Aorta (tissue), 5 donors: ENCODE data around the gene RGR. TPM values are rescaled to one million over a fixed set of nuclear protein-coding genes. Genes with fewer than 3 reads are reported as not detected.

Source experiments
- ATAC-seq: fragments of 200-7000 bp; cut with Tn5 transposase; one replicate; pipeline ENCODE4 v1.9.1; 2022; ENCODE audit warnings: moderate library complexity; ENCODE audit not compliant: low FRiP score
- DNase-seq, 2 donors: peaks; one replicate each; pipeline ENCODE4 v3.0.0-alpha.2; 2020
- H3K27ac ChIP-seq, 2 donors: one replicate each; pipeline ENCODE4 v1.5.1; 2013; ENCODE audit warnings: low read length in 2 of 2, mild to moderate bottlenecking in 2 of 2, moderate library complexity in 2 of 2, control low read depth in 1 of 2, inconsistent platforms in 1 of 2, low read depth in 1 of 2
- H3K27me3 ChIP-seq, 2 donors: one replicate each; pipeline ENCODE4 v1.6.1; 2013; ENCODE audit warnings: control low read depth in 1 of 2, low read length in 1 of 2, mild to moderate bottlenecking in 1 of 2, moderate library complexity in 1 of 2; ENCODE audit not compliant: insufficient read depth in 2 of 2, control insufficient read depth in 1 of 2
- H3K36me3 ChIP-seq, 2 donors: one replicate each; pipeline ENCODE4 v1.6.1; 2013; ENCODE audit warnings: control low read depth in 1 of 2, low read length in 1 of 2, mild to moderate bottlenecking in 1 of 2; ENCODE audit not compliant: insufficient read depth in 2 of 2, control insufficient read depth in 1 of 2
- H3K4me1 ChIP-seq, 2 donors: one replicate each; pipeline ENCODE4 v1.6.1; 2013; ENCODE audit warnings: low read length in 2 of 2, control low read depth in 1 of 2, mild to moderate bottlenecking in 1 of 2, moderate library complexity in 1 of 2; ENCODE audit not compliant: insufficient read depth in 2 of 2, control insufficient read depth in 1 of 2
- H3K4me3 ChIP-seq, 2 donors: one replicate each; pipeline ENCODE4 v1.5.1; 2013; ENCODE audit warnings: low read length in 2 of 2, control low read depth in 1 of 2, mild to moderate bottlenecking in 1 of 2
- H3K9me3 ChIP-seq: one replicate; pipeline ENCODE4 v1.6.1; 2013; ENCODE audit warnings: mild to moderate bottlenecking, low read length; ENCODE audit not compliant: control insufficient read depth
- WGBS, 2 donors: extraction: QIAGEN DNeasy Blood & Tissue Kit; methylation state at CpG; one replicate each; pipeline ENCODE4 v1.1.7; 2013; 5-methylcytosine and 5-hydroxymethylcytosine counted together
- intact Hi-C, 2 donors: fragments of 100-400 bp; cut with DNase I; formaldehyde crosslinking; loops; one replicate each; pipeline versions ENCODE4 v1.14.2 to v1.15.0; 2022
- polyA plus RNA-seq, 2 donors: library from polyadenylated mRNA; stranded (reverse); fragments of 200-250 nt; gene quantifications; one replicate each; pipeline ENCODE4 v1.2.3, GENCODE V29; 2013
- total RNA-seq, 2 donors: library from RNA; stranded (reverse); fragmentation: NEBNext Ultra II Directional; extraction: Animal tissue kit (Norgen Biotek cat#: 25700); gene quantifications; one replicate each; pipeline ENCODE4 v1.2.1, GENCODE V29; 2021
- donor health status: healthy with polysubstance abuse.
- donor health status: Bipolar disorder and iron deficiency.
- donor health status: DM: no; HTN: no; CAD: no.
- donor health status: DM: no; HTN: no; CAD: no.
- donor health status: DM: yes; HTN: yes; CAD: no.

Gene RGR
- total and polyA plus RNA-seq, 4 donors = not detected

DNA sequence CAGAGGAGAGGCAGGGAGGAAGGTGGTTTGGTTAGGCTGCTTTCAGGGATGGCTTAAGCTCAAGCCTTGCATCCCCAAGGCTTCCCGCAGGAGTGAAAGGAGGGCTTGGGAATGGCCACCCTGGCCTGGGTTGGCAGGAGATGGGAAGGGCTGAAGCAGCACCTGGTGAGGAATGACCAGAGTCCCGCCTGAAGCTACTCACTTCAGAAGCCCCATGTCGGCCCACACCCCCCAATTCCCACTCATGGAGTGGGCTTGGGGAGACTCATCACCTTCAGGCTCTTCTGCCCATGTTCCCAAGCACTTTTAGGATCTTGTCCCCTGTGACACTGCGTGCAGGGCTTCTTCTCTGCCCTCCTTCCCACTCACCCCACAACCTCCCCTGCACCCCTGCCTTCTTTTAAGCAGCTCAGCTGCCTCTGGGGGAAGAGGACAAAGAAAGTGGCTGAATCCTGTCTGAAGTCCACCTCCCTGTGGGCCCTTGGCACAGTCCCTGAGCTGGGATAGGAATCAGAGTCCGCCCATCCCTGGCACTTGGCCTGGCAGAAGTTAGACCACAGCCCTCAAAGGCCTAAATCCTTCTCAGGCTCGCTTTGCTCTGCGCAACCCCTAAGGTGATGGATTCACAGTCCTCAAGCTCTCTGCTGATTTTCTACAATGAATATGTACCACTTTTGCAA, 16.5 kb downstream of the RGR start:
- WGBS, 2 donors = 84 to 85% methylated on average over 6 to 7 of the region's 7 CpGs
- intact Hi-C loops = loop anchor here in 1 of 2 donors (5.0 kb wide), 1 partner anchor 111 kb away; no protein-coding TSS in a partner anchor
- Histone ChIP-seq H3K4me1 (no peaks in the 10 kb centered on the region), H3K9me3 (no peaks in the 10 kb centered on the region), H3K27ac (no peak overlapping the region), H3K36me3 (no peaks in the 10 kb centered on the region), H3K27me3 (no peaks in the 10 kb centered on the region), H3K4me3 (no peak overlapping the region)
- DNase-seq (no peak), ATAC-seq (no peak)

DNA sequence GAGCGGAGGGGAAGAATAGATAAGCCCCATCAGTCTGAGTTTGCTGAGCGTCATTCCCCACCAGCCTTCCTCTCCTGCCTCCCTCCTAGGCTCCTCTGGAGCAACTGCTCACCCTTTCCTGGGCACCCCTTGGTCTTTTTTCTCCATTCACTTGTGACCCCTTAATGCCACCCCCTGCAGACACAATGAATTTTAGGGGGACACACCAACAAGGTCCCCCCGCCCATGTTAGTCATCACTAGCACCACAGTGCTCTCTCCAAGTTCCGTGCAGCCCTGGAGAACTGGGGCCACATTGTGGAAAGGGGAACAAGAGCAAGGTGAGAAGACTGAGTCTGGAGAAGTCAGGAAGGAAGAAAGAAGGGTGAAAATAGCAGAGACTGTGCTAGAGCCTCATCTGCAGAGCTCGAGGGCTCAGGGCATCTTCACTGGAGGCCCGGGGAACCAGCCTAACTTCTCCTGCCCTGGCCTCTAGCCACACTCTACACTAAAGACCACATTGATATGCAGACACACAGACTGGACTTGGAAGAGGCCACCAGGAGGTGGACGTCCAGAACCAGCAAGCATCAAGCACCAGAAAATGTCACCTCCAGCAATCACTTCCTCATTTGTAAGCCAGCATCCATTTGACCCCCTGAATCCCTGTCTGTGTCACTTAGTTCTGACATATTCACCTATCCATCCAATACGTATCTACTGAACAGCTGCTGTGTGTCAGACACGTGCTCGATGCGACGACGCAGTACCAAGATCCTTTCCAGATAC, 17.5 kb downstream of the RGR start:
- ATAC-seq = no peak
- intact Hi-C loops = loop anchor here in 1 of 2 donors (5.0 kb wide), 1 partner anchor 110 kb away; no protein-coding TSS in a partner anchor

DNA sequence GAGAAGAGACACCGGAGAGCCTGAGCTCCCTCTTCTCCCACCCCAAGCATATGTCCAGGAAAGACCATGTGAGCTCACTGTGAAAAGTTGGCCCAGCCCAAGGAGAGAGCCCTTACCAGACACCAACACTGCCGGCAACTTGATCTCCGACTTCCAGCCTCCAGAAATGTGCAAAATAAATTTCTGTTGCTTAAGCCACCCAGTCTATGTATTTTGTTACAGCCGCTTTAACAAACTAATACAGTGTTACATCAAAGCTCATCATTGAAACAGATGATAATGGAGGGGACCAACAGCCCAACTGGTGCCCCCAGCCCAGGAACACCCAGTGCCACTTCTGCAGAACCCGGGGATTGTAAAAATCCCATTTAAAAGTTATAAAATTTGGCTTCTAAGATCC, 18.9 kb downstream of the RGR start:
- Histone ChIP-seq H3K27me3 (no peaks in the 10 kb centered on the region), H3K4me3 (no peak overlapping the region), H3K36me3 (no peaks in the 10 kb centered on the region), H3K4me1 (no peaks in the 10 kb centered on the region), H3K9me3 (no peaks in the 10 kb centered on the region), H3K27ac (no peak overlapping the region)
- no peak for DNase-seq
- intact Hi-C loops = loop anchor here (1.0 to 5.0 kb wide), 3 partner anchors 109 to 274 kb away; no protein-coding TSS in a partner anchor
- WGBS, 2 donors = 80 to 81% methylated on average over 5 of the region's 5 CpGs
- no peak for ATAC-seq

More for the DNA sequence above, 17.5 kb downstream of the RGR start:
- WGBS, 2 donors = 80 to 85% methylated on average over 13 of the region's 13 CpGs
- H3K27me3 ChIP-seq = no peaks in the 10 kb centered on the region
- no peaks in the 10 kb centered on the region for H3K9me3 ChIP-seq
- H3K27ac ChIP-seq = no peak overlapping the region
- no peak for DNase-seq
- no peaks in the 10 kb centered on the region for H3K4me1 ChIP-seq
- no peaks in the 10 kb centered on the region for H3K36me3 ChIP-seq
- H3K4me3 ChIP-seq = no peak overlapping the region

DNA sequence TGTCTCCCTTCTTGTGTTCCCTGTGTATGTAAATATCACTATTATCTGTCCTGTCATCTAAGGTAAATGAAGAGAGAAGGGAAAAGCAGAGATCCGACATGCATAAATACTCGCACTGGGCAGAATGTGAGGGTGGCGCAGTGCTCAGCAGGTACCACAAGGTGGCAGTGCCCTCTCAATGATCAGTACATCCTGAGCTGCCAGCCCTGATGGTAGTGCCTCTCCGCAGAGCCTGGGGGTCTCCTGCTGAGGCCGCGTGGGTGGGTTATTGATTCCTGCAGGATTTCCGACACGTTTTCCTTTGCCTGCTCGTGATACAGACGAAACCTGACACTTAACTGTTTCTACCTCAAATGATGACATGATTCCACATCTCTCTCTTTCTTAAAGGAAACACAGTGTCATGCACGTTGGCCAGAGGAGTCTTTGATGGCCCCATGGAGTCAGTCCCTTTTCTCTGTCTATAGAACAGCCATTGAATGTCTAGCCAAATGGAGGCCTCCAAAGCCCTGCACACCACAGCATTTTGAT, 19.8 kb downstream of the RGR start:
- H3K4me3 ChIP-seq = no peak overlapping the region
- ATAC-seq (peak; percentile 82), DNase-seq (peak; percentile 75 to 89)
- H3K4me1 ChIP-seq = no peaks in the 10 kb centered on the region
- no peaks in the 10 kb centered on the region for H3K36me3 ChIP-seq
- no peaks in the 10 kb centered on the region for H3K9me3 ChIP-seq
- no peaks in the 10 kb centered on the region for H3K27me3 ChIP-seq
- 0 to 2% methylated on average over 11 of the region's 11 CpGs for WGBS, 2 donors
- no peak overlapping the region for H3K27ac ChIP-seq
- intact Hi-C loops = loop anchor here (1.0 to 5.0 kb wide), 3 partner anchors 108 to 273 kb away; no protein-coding TSS in a partner anchor

DNA sequence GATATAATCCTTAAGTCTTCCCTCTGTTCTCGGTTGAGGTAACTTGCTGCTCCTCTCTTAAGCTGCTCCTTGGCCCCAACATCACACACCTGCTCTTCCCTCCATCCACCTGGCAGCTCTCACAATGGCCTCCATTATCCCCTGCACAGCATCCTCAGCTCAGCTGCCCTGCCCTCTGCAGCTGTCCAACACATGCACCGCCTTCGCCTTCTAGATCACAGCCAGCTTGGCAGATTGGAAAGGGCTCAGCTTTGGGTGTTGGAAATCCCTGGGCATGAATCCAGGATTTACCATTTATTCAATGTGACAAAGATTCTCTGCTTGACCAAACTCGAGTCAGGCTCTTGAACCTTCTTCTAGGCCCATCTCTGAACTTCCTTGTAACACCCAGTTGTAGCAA, 20.6 kb downstream of the RGR start:
- H3K36me3 ChIP-seq = no peaks in the 10 kb centered on the region
- intact Hi-C loops = loop anchor here in 1 of 2 donors (2.0 to 5.0 kb wide), 2 partner anchors 107 to 271 kb away; no protein-coding TSS in a partner anchor
- DNase-seq (no peak), ATAC-seq (no peak)
- no peaks in the 10 kb centered on the region for H3K4me1 ChIP-seq
- H3K4me3 ChIP-seq = no peak overlapping the region
- no peaks in the 10 kb centered on the region for H3K27me3 ChIP-seq
- 76 to 77% methylated on average over 4 of the region's 4 CpGs for WGBS, 2 donors
- H3K9me3 ChIP-seq = no peaks in the 10 kb centered on the region
- H3K27ac ChIP-seq = no peak overlapping the region

DNA sequence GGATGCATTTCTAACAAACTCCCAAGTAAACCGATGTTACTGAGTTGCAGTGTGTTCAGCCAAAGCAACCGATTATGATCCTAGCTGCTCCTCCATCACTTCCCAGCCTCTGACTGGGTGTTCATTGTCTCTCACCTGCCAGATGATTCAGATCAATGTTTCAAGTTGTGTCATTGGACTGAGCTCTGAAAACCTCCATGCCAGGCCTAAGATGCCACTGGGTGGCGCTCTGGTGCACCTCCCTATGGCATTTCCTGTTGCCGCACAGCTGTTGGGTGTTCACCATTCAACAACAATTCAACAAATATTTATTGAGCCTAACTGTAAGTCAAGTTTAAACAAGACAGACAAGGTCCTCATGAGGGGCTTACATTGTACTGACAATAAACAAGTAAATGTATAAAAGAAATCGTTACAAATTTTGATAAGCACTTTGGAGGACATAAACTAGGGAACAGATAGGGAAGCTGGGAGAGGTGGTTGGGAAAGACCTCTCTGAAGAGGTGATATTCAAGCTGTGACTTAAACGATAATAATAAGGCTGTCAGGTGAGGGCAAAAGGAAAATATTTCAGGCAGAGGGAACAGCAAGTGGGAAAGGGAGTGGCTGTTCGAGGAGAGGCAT, 22.8 kb downstream of the RGR start:
- no peaks in the 10 kb centered on the region for H3K27me3 ChIP-seq
- ATAC-seq = no peak
- WGBS, 2 donors = 42% methylated on average over 7 of the region's 7 CpGs

DNA sequence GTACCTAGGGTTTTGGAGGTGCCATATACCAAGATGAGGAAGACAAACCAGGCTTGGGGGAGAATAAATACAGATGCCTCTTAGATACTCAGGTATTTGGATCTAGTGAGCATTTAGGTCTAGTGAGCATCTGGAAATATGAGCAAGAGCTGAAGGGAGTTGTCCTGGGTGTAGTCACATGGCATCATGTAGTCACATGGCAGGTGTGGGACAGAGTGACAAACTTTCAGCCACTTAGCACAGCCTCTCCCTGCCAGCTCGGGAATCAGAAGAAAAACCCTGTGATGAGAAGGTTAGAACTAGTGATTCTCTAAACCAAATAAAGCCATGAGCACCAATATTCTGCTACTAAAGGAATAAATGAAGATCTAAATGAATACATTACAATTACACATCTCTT, 24.3 kb downstream of the RGR start:
- no peaks in the 10 kb centered on the region for H3K4me1 ChIP-seq
- intact Hi-C loops = loop anchor here in 1 of 2 donors (5.0 kb wide), 1 partner anchor 103 kb away; no protein-coding TSS in a partner anchor
- no peaks in the 10 kb centered on the region for H3K36me3 ChIP-seq
- no peak overlapping the region for H3K27ac ChIP-seq
- H3K9me3 ChIP-seq = no peaks in the 10 kb centered on the region
- no peak for ATAC-seq
- H3K4me3 ChIP-seq = no peak overlapping the region
- DNase-seq = no peak
- 57 to 72% methylated on average over 1 of the region's 1 CpG for WGBS, 2 donors
- H3K27me3 ChIP-seq = no peaks in the 10 kb centered on the region

More for the DNA sequence above, 22.8 kb downstream of the RGR start:
- H3K4me3 ChIP-seq = no peak overlapping the region
- no peaks in the 10 kb centered on the region for H3K4me1 ChIP-seq
- intact Hi-C loops = loop anchor here in 1 of 2 donors (5.0 kb wide), 1 partner anchor 105 kb away; no protein-coding TSS in a partner anchor
- no peaks in the 10 kb centered on the region for H3K36me3 ChIP-seq
- no peak overlapping the region for H3K27ac ChIP-seq
- DNase-seq = peak in 1 of 2 donors; percentile 54
- H3K9me3 ChIP-seq = no peaks in the 10 kb centered on the region

DNA sequence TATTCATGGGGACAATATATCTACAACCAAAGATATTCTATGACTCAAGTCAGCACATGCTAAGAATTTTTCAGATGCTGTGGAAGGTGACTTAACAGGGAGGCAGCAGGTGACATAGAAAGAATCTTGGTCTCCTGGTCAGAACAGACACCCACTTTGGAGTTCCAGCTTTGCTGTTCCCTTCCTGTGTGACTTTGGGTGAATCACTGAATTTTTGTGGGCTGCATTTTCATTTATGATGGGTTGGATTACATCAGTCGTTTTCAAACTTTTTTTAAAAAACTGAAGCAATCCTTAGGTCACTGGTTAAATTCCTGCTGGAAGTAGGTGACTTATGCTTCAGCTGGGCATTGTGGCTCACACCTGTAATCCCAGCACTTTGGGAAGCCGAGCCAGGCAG, 24.9 kb downstream of the RGR start:
- ATAC-seq = no peak
- intact Hi-C loops = loop anchor here in 1 of 2 donors (5.0 kb wide), 1 partner anchor 103 kb away; no protein-coding TSS in a partner anchor

More for the DNA sequence above, 24.9 kb downstream of the RGR start:
- no peak overlapping the region for H3K4me3 ChIP-seq
- no peak for DNase-seq
- 59 to 68% methylated on average over 2 of the region's 2 CpGs for WGBS, 2 donors
- H3K36me3 ChIP-seq = no peaks in the 10 kb centered on the region
- H3K9me3 ChIP-seq = no peaks in the 10 kb centered on the region
- H3K27ac ChIP-seq = no peak overlapping the region
- no peaks in the 10 kb centered on the region for H3K27me3 ChIP-seq
- H3K4me1 ChIP-seq = no peaks in the 10 kb centered on the region
